D341Med (cell line): ENCODE results near the gene ZNF141.
"Not testable (repeated sequence)": the region's sequence is repeated elsewhere in the genome, so short reads cannot be mapped to it uniquely, and the experiment has no call there.

Experiments used
- DNase-seq: peaks from one replicate; pipeline ENCODE4 v3.0.0; 2012; ENCODE audit warnings: low spot score

The ZNF141 gene

GRCh38 chr4:385934-386707, 48.5 kb downstream of the ZNF141 start:
- DNase-seq = no peak

- DNase-seq = no peak
Observed at GRCh38 chr4:386708-387105, 49.1 kb downstream of the ZNF141 start.

- no peak for DNase-seq
Observed at GRCh38 chr4:404006-404405, 66.4 kb downstream of the ZNF141 start.

GRCh38 chr4:408321-408720, 70.7 kb downstream of the ZNF141 start:
- not testable (repeated sequence) for DNase-seq

- DNase-seq = no peak
Observed at GRCh38 chr4:422587-422986, 85.0 kb downstream of the ZNF141 start.
